AG04449 (cell line): ENCODE measurements around the gene LRP1B.

Experiments
- CTCF ChIA-PET: fragments of 350-600 bp; formaldehyde crosslinking; extraction: SDS; loops from one replicate; lab custom pipeline; 2021; ENCODE audit warnings: antibody characterized with exemption; lab: Yijun Ruan, JAX
- POLR2A ChIA-PET: fragments of 400-600, 350-600 bp; formaldehyde crosslinking; extraction: SDS; loops from one replicate; lab custom pipeline; 2020; ENCODE audit warnings: antibody characterized with exemption, inconsistent platforms; lab: Yijun Ruan, JAX
- DNase-seq: peaks from one replicate; pipeline ENCODE4 v3.0.0-alpha.2; 2010; ENCODE audit warnings: low read depth, low spot score
- H3K4me3 ChIP-seq: 2 replicates; pipeline ENCODE4 v1.5.1; 2011; ENCODE audit warnings: low read depth, mild to moderate bottlenecking, control low read depth, low read length
- CTCF ChIP-seq: IDR thresholded peaks from one replicate; pipeline ENCODE4 v1.5.1; 2011; ENCODE audit warnings: mild to moderate bottlenecking, moderate library complexity, low read length, control low read depth, inconsistent platforms; ENCODE audit not compliant: insufficient read depth; ENCODE audit errors: missing control alignments

LRP1B gene

GRCh38 chr2:140998577-140998976 lies 1132.2 kb downstream of the LRP1B start:
- CTCF ChIA-PET, result no interaction called here
- no peak for TF ChIP-seq CTCF
- no peak overlapping the region for H3K4me3 ChIP-seq
- no peak for DNase-seq
- POLR2A ChIA-PET, result no interaction called here

GRCh38 chr2:140998017-140998416 lies 1132.8 kb downstream of the LRP1B start:
- no peak for DNase-seq
- H3K4me3 ChIP-seq, result no peak overlapping the region
- TF ChIP-seq CTCF, result no peak
- ChIA-PET CTCF (no interaction called here), POLR2A (no interaction called here)

DNA sequence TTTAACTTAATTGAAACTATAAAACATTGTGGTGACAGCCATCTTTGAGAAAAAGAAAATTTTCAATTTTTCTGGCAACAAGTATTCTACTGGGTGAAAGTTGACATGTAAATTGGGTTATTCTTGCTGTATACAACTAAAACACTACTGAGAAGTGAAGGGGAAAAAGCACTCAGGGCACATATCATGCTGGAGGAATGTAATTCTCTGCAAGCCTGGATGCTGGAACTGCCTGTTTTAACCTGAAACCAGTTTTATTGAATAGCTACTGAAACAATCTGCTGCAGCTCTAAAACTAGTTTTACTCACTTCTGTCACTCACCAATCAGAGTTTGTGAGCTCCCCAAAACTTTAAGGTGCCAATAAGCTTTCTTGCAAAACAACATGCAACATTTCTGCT lies 1136.0 kb downstream of the LRP1B start:
- POLR2A ChIA-PET, result no interaction called here
- H3K4me3 ChIP-seq, result no peak overlapping the region
- CTCF ChIA-PET, result no interaction called here
- DNase-seq, result no peak
- no peak for TF ChIP-seq CTCF

- no peak for TF ChIP-seq CTCF
- POLR2A ChIA-PET, result no interaction called here
- no peak overlapping the region for H3K4me3 ChIP-seq
- DNase-seq, result peak; percentile 82
- CTCF ChIA-PET, result no interaction called here
Observed at GRCh38 chr2:140990416-140990815, 1140.4 kb downstream of the LRP1B start.

GRCh38 chr2:140988597-140988996 lies 1142.2 kb downstream of the LRP1B start:
- ChIA-PET POLR2A (no interaction called here), CTCF (no interaction called here)
- DNase-seq, result no peak
- no peak overlapping the region for H3K4me3 ChIP-seq
- no peak for TF ChIP-seq CTCF

DNA sequence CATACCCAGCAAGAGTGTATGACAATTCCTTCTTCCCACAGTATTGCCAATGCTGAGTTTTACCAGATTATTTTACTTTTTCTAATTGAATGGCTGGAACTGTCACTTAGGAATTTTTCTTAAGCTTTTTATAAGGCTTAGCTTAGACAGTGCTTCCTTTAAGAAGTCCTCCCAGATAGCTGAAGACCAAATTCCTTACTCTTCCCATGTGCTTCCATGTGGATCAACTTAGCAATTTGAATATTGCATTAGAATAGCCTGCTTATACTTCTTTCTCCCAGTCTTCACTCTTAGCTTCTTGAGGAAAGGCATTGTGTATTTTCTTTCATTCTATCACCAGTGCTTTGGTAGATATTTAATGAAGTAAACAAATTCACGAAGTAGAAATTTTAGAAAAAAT lies 1144.4 kb downstream of the LRP1B start:
- no peak for TF ChIP-seq CTCF
- ChIA-PET CTCF (no interaction called here), POLR2A (no interaction called here)
- DNase-seq, result no peak
- no peak overlapping the region for H3K4me3 ChIP-seq

DNA sequence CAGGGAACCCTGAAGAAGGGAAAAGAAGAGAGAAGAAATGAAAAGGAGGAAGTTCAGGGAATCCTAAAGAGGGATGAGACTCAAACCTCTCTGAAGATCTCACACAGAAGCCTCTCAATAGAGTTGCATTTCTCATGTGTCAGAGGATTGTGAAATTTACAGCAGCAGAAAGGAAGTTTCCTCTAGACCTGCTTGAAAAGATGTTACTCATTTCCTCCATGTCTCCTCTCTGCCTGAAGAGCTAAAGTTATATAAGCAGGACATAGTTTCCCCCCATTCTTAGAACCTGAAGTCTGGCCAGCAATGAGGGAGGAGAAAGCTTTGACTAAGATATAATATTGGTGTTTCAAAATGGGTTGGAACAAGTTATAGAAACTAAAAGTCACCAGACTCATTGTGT lies 1155.6 kb downstream of the LRP1B start:
- POLR2A ChIA-PET, result no interaction called here
- DNase-seq, result no peak
- TF ChIP-seq CTCF, result no peak
- CTCF ChIA-PET, result no interaction called here
- H3K4me3 ChIP-seq, result no peak overlapping the region
